Endothelial cell of umbilical vein (primary cell): Measurements from ENCODE around the gene ALG12. TPM values are rescaled to one million over a fixed set of nuclear protein-coding genes. Genes with fewer than 3 reads are reported as not detected.

Source experiments
- BruUV-seq: library from RNA; stranded (reverse); fragments of 400-500 nt; replicated peaks from 2 replicates; lab custom pipeline; 2021; lab: Mats Ljungman, UMichigan
- CTCF ChIA-PET: fragments of 300-600, 350-600 bp; sonication (Branson Sonifier 250); formaldehyde crosslinking; loops from one replicate; lab custom pipeline; 2021; ENCODE audit warnings: antibody characterized with exemption, inconsistent platforms; lab: Charles Lee
- POLR2A ChIA-PET: fragments of 300-600, 350-600 bp; sonication (Branson Sonifier 250); formaldehyde crosslinking; loops from one replicate; lab custom pipeline; 2021; ENCODE audit warnings: antibody characterized with exemption, inconsistent platforms; lab: Charles Lee
- DNase-seq: peaks from one replicate; pipeline ENCODE4 v3.0.0-alpha.2; 2011; ENCODE audit warnings: low read depth, low spot score
- FAIRE-seq: peaks from 2 replicates; lab custom pipeline; 2011; peaks lifted over from hg19 to GRCh38; lab: Jason Lieb, UNC
- H2AFZ ChIP-seq: 2 replicates; pipeline ENCODE4 v1.6.0; 2012; ENCODE audit warnings: low read depth, low read length, control low read depth, inconsistent platforms
- H3K27ac ChIP-seq: 2 replicates; pipeline ENCODE4 v1.5.1; 2011; ENCODE audit warnings: low read depth, mild to moderate bottlenecking, control low read depth, low read length, moderate library complexity; ENCODE audit not compliant: insufficient read depth
- H3K27me3 ChIP-seq, 2 experiments: 2 replicates each; pipeline versions ENCODE4 v1.6.0 to v1.6.1; 2011; ENCODE audit warnings: low read length in 2 of 2, mixed read lengths in 1 of 2; ENCODE audit not compliant: control insufficient read depth in 2 of 2, insufficient read depth in 2 of 2
- H3K36me3 ChIP-seq, 2 experiments: 2 replicates in 1 of 2; 3 replicates in 1 of 2; pipeline ENCODE4 v1.5.1; 2011; ENCODE audit warnings: low read length in 2 of 2, mild to moderate bottlenecking in 1 of 2, moderate library complexity in 1 of 2; ENCODE audit not compliant: control insufficient read depth in 2 of 2, insufficient read depth in 2 of 2; ENCODE audit errors: extremely low read depth in 1 of 2
- H3K4me1 ChIP-seq: 3 replicates; pipeline ENCODE4 v1.5.1; 2011; ENCODE audit warnings: mild to moderate bottlenecking, low read length; ENCODE audit not compliant: control insufficient read depth, insufficient read depth; ENCODE audit errors: extremely low read depth
- H3K4me2 ChIP-seq: 2 replicates; pipeline ENCODE4 v1.6.1; 2011; ENCODE audit warnings: low read length, control low read depth, mixed read lengths; ENCODE audit not compliant: insufficient read depth
- H3K4me3 ChIP-seq, 3 experiments: fragments of 200-600 bp in 1 of 3; sonication (generic), shearing (Covaris generic) in 1 of 3; replicated peaks in 1 of 3; 2 replicates each; pipeline ENCODE4 v1.5.1; 2011 to 2016; ENCODE audit warnings: control low read depth in 3 of 3, low read length in 3 of 3, mild to moderate bottlenecking in 2 of 3, inconsistent platforms in 1 of 3, low read depth in 1 of 3, moderate library complexity in 1 of 3; ENCODE audit not compliant: insufficient read depth in 1 of 3
- H3K79me2 ChIP-seq: 2 replicates; pipeline ENCODE4 v1.6.0; 2012; ENCODE audit warnings: low read length, inconsistent platforms; ENCODE audit not compliant: control insufficient read depth, insufficient read depth
- H3K9ac ChIP-seq: replicated peaks from 2 replicates; pipeline ENCODE3; 2011; ENCODE audit warnings: low read length, control low read depth; ENCODE audit not compliant: insufficient read depth; ENCODE audit errors: extremely low read depth
- H3K9me1 ChIP-seq: replicated peaks from 3 replicates; pipeline ENCODE4 v1.6.0; 2011; ENCODE audit warnings: mild to moderate bottlenecking, low read length; ENCODE audit not compliant: control insufficient read depth, insufficient read depth; ENCODE audit errors: extremely low read depth
- H3K9me3 ChIP-seq: replicated peaks from 2 replicates; pipeline ENCODE4 v1.5.1; 2012; ENCODE audit warnings: low read length, inconsistent platforms; ENCODE audit not compliant: control insufficient read depth, insufficient read depth
- H4K20me1 ChIP-seq: replicated peaks from 2 replicates; pipeline ENCODE3; 2011; ENCODE audit warnings: mild to moderate bottlenecking, low read length; ENCODE audit not compliant: control insufficient read depth, insufficient read depth; ENCODE audit errors: extremely low read depth
- GATA2 ChIP-seq: IDR thresholded peaks from 2 replicates; pipeline ENCODE4 v1.7.0; 2011; ENCODE audit warnings: low read depth, mild to moderate bottlenecking, moderate library complexity, mixed read lengths, low read length; ENCODE audit not compliant: insufficient read length, insufficient read depth
- JUN ChIP-seq: IDR thresholded peaks from 2 replicates; pipeline ENCODE4 v1.6.1; 2011; ENCODE audit warnings: borderline replicate concordance, low read depth; ENCODE audit not compliant: insufficient read length, insufficient read depth
- MYC ChIP-seq: IDR thresholded peaks from one replicate; pipeline ENCODE4 v1.6.1; 2011; ENCODE audit warnings: mild to moderate bottlenecking, low read depth, low read length
- POLR2A ChIP-seq: IDR thresholded peaks from 2 replicates; pipeline ENCODE4 v1.6.1; 2012; ENCODE audit warnings: low read depth, mild to moderate bottlenecking, control low read depth, low read length
- POLR2AphosphoS5 ChIP-seq: IDR thresholded peaks from 2 replicates; pipeline ENCODE4 v1.6.1; 2012; ENCODE audit warnings: low read depth, mild to moderate bottlenecking, control low read depth, low read length, moderate library complexity; ENCODE audit not compliant: insufficient read depth
- dilution Hi-C: fragments of 300-500 bp; cut with MboI; formaldehyde crosslinking; loops from one replicate; pipeline ENCODE4 v1.15.0; 2019; ENCODE audit warnings: low sequenced_read_pairs; ENCODE audit not compliant: extremely low pct_ligation_motif_present
- intact Hi-C: fragments of 100-400 bp; cut with micrococcal nuclease; formaldehyde crosslinking; loops from one replicate; pipeline ENCODE4 v1.10.0; 2022
- polyA plus RNA-seq, 4 experiments: library from polyadenylated mRNA; depleted of rRNA in 3 of 4; stranded (reverse) in 3 of 4; unstranded in 1 of 4; fragments of >200 nt; gene quantifications; 2 replicates each; pipeline versions ENCODE4 v1.2.1 to v1.2.3, GENCODE V29; 2011 to 2012; ENCODE audit warnings: missing spikeins in 1 of 4
- total RNA-seq: library from RNA; stranded (reverse); gene quantifications from 2 replicates; pipeline ENCODE4 v1.2.3, GENCODE V29; 2021

Gene ALG12
- total and polyA plus RNA-seq, 2 donors (not counting 3 experiments of a cell fraction or from before 2014, with no cell fraction given) = 14.6 to 18.0 TPM

- no peaks in the 10 kb centered on the region for H3K79me2 ChIP-seq
- no peak overlapping the region for H3K9ac ChIP-seq
- dilution Hi-C loops = no loop called here
- FAIRE-seq = no peak
- TF ChIP-seq MYC = no peak
- no peak for TF ChIP-seq POLR2A
- H3K27ac ChIP-seq = no peak overlapping the region
- DNase-seq = no peak
- H3K36me3 ChIP-seq = no peaks in the 10 kb centered on the region
- no peaks in the 10 kb centered on the region for H4K20me1 ChIP-seq
- H3K4me1 ChIP-seq = peaks cover 20% of the 10 kb centered on the region
- no peaks in the 10 kb centered on the region for H3K9me3 ChIP-seq
- no peaks in the 10 kb centered on the region for H3K9me1 ChIP-seq
- no TSS peak for BruUV-seq
- ChIA-PET CTCF (interaction anchor here (1.0 to 2.3 kb wide), 2 partner anchors 102 to 160 kb away, joined by 3 to 31 read pairs; no protein-coding TSS in a partner anchor), POLR2A (no interaction called here)
- intact Hi-C loops = no loop called here
- no peaks in the 10 kb centered on the region for H3K27me3 ChIP-seq
- H3K4me3 ChIP-seq = no peak overlapping the region
- no peak overlapping the region for H3K4me2 ChIP-seq
- H2AFZ ChIP-seq = no peak overlapping the region
Measured at GRCh38 chr22:49927483-49928184, 9.4 kb upstream of the ALG12 start.

GRCh38 chr22:49926916-49927315, 8.7 kb upstream of the ALG12 start:
- POLR2A ChIA-PET = no interaction called here
- CTCF ChIA-PET = interaction anchor here (1.0 to 2.3 kb wide), 3 partner anchors 103 to 160 kb away, joined by 3 to 31 read pairs (median 12); no protein-coding TSS in a partner anchor
- DNase-seq (no peak), FAIRE-seq (no peak)
- no peak overlapping the region for H3K9ac ChIP-seq
- H3K79me2 ChIP-seq = no peaks in the 10 kb centered on the region
- no peaks in the 10 kb centered on the region for H3K36me3 ChIP-seq
- no TSS peak for BruUV-seq
- H3K9me3 ChIP-seq = no peaks in the 10 kb centered on the region
- no peak overlapping the region for H2AFZ ChIP-seq
- H3K9me1 ChIP-seq = no peaks in the 10 kb centered on the region
- H3K27me3 ChIP-seq = no peaks in the 10 kb centered on the region
- no peaks in the 10 kb centered on the region for H4K20me1 ChIP-seq
- H3K4me2 ChIP-seq = no peak overlapping the region
- peaks cover 20% of the 10 kb centered on the region for H3K4me1 ChIP-seq
- H3K27ac ChIP-seq = no peak overlapping the region
- dilution Hi-C loops = no loop called here
- TF ChIP-seq JUN = no peak
- no peak for TF ChIP-seq POLR2AphosphoS5
- no peak for TF ChIP-seq MYC
- no peak for TF ChIP-seq GATA2
- no peak overlapping the region for H3K4me3 ChIP-seq
- intact Hi-C loops = no loop called here
